ENCODE measurements around the gene MAN2A1. TPM values are rescaled to one million over a fixed set of nuclear protein-coding genes. Genes with fewer than 3 reads are reported as not detected.

MAN2A1 gene
- total RNA-seq, 1 donor from 2014 or later = 33.3 TPM

GRCh38 chr5:109784687-109785086 lies 95.0 kb downstream of the MAN2A1 start:
- Mint-ChIP-seq H3K27ac (no peak overlapping the region), H3K27me3 (ENCODE audit: low read depth) (no peaks in the 10 kb centered on the region), H3K9me3 (no peaks in the 10 kb centered on the region), H3K4me1 (ENCODE audit: low read depth) (peaks cover 12% of the 10 kb centered on the region), H3K36me3 (ENCODE audit: low read depth) (peaks cover 37% of the 10 kb centered on the region), H3K4me3 (ENCODE audit: low read depth) (no peak overlapping the region)
- intact Hi-C loops (cut with micrococcal nuclease) = no loop called here
- DNase-seq (ENCODE audit: low spot score) = no peak

GRCh38 chr5:109786206-109786855 lies 96.6 kb downstream of the MAN2A1 start:
- intact Hi-C loops (cut with micrococcal nuclease) = no loop called here
- H3K9me3 Mint-ChIP-seq = no peaks in the 10 kb centered on the region
- H3K4me1 Mint-ChIP-seq (ENCODE audit: low read depth) = peaks cover 12% of the 10 kb centered on the region
- no peaks in the 10 kb centered on the region for H3K27me3 Mint-ChIP-seq (ENCODE audit: low read depth)
- H3K27ac Mint-ChIP-seq = no peak overlapping the region
- H3K36me3 Mint-ChIP-seq (ENCODE audit: low read depth) = peaks cover 45% of the 10 kb centered on the region
- no peak for DNase-seq (ENCODE audit: low spot score)
- no peak overlapping the region for H3K4me3 Mint-ChIP-seq (ENCODE audit: low read depth)

GRCh38 chr5:109788596-109788995 lies 98.9 kb downstream of the MAN2A1 start:
- H3K9me3 Mint-ChIP-seq = peaks cover 6% of the 10 kb centered on the region
- H3K27me3 Mint-ChIP-seq (ENCODE audit: low read depth) = no peaks in the 10 kb centered on the region
- intact Hi-C loops (cut with micrococcal nuclease) = no loop called here
- peak overlapping the region; percentile 65 for H3K27ac Mint-ChIP-seq
- H3K4me1 Mint-ChIP-seq (ENCODE audit: low read depth) = peaks cover 12% of the 10 kb centered on the region
- no peak for DNase-seq (ENCODE audit: low spot score)
- H3K4me3 Mint-ChIP-seq (ENCODE audit: low read depth) = no peak overlapping the region
- peaks cover 53% of the 10 kb centered on the region for H3K36me3 Mint-ChIP-seq (ENCODE audit: low read depth)

DNA sequence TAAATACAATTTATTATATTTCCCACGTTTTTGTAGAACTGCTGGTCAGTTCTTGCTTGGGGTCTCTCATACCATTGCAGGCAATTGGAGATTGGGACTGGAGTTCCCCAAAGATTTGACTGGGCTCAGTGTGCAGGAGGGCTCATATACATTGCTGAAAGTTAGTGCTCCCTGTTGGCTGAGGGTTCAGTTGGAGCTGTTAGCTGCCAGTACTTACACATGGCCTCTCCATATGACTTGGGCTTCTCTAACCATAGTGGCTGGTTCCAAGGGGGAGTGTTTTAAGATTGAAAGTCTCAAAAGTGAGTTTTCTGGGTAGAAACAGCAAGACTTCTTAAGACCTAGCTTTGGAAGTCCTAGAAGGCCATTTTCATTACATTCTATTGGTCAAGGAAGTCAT lies 102.9 kb downstream of the MAN2A1 start:
- Mint-ChIP-seq H3K36me3 (ENCODE audit: low read depth) (peaks cover 50% of the 10 kb centered on the region), H3K27ac (no peak overlapping the region), H3K9me3 (peaks cover 6% of the 10 kb centered on the region), H3K4me3 (ENCODE audit: low read depth) (no peak overlapping the region), H3K27me3 (ENCODE audit: low read depth) (no peaks in the 10 kb centered on the region), H3K4me1 (ENCODE audit: low read depth) (peaks cover 10% of the 10 kb centered on the region)
- DNase-seq (ENCODE audit: low spot score) = no peak
- intact Hi-C loops (cut with micrococcal nuclease) = no loop called here

DNA sequence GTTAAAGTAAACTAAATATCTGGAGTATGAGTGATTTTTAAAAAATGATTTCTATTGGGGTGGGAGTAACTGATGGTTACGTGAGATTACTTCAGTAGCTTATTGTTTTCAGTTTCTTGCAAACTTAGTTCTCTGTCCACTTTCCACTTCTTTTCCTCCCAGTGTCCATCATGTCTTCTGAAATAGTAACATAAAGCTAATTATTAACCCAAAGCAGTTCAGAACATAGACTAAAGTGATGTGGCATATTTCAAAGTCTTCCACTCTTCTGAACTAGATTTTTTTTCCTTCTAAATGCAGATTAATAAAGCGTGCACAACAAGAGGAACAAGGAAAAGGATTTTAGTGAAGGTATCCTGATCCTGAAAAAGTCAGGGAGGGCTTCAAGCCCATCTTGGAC lies 114.1 kb downstream of the MAN2A1 start:
- intact Hi-C loops (cut with micrococcal nuclease) = no loop called here
- DNase-seq (ENCODE audit: low spot score) = no peak
- Mint-ChIP-seq H3K27ac (no peak overlapping the region), H3K9me3 (no peaks in the 10 kb centered on the region), H3K4me3 (ENCODE audit: low read depth) (no peak overlapping the region), H3K27me3 (ENCODE audit: low read depth) (no peaks in the 10 kb centered on the region), H3K36me3 (ENCODE audit: low read depth) (peaks cover 29% of the 10 kb centered on the region), H3K4me1 (ENCODE audit: low read depth) (no peaks in the 10 kb centered on the region)

- H3K4me3 Mint-ChIP-seq (ENCODE audit: low read depth) = no peak overlapping the region
- H3K4me1 Mint-ChIP-seq (ENCODE audit: low read depth) = no peaks in the 10 kb centered on the region
- no peaks in the 10 kb centered on the region for H3K27me3 Mint-ChIP-seq (ENCODE audit: low read depth)
- intact Hi-C loops (cut with micrococcal nuclease) = no loop called here
- no peak for DNase-seq (ENCODE audit: low spot score)
- H3K9me3 Mint-ChIP-seq = no peaks in the 10 kb centered on the region
- H3K36me3 Mint-ChIP-seq (ENCODE audit: low read depth) = peaks cover 28% of the 10 kb centered on the region
- H3K27ac Mint-ChIP-seq = no peak overlapping the region
Observed at GRCh38 chr5:109805472-109805871, 115.7 kb downstream of the MAN2A1 start.

- no peaks in the 10 kb centered on the region for H3K9me3 Mint-ChIP-seq
- peaks cover 30% of the 10 kb centered on the region for H3K36me3 Mint-ChIP-seq (ENCODE audit: low read depth)
- no peak for DNase-seq (ENCODE audit: low spot score)
- no peak overlapping the region for H3K4me3 Mint-ChIP-seq (ENCODE audit: low read depth)
- H3K4me1 Mint-ChIP-seq (ENCODE audit: low read depth) = no peaks in the 10 kb centered on the region
- no peak overlapping the region for H3K27ac Mint-ChIP-seq
- intact Hi-C loops (cut with micrococcal nuclease) = no loop called here
- no peaks in the 10 kb centered on the region for H3K27me3 Mint-ChIP-seq (ENCODE audit: low read depth)
Observed at GRCh38 chr5:109805883-109806282, 116.2 kb downstream of the MAN2A1 start.

- intact Hi-C loops (cut with micrococcal nuclease) = no loop called here
- Mint-ChIP-seq H3K9me3 (no peaks in the 10 kb centered on the region), H3K4me1 (ENCODE audit: low read depth) (no peaks in the 10 kb centered on the region), H3K4me3 (ENCODE audit: low read depth) (no peak overlapping the region), H3K27me3 (ENCODE audit: low read depth) (no peaks in the 10 kb centered on the region), H3K36me3 (ENCODE audit: low read depth) (peaks cover 29% of the 10 kb centered on the region), H3K27ac (no peak overlapping the region)
- DNase-seq (ENCODE audit: low spot score) = no peak
Observed at GRCh38 chr5:109812698-109813097, 123.0 kb downstream of the MAN2A1 start.

DNA sequence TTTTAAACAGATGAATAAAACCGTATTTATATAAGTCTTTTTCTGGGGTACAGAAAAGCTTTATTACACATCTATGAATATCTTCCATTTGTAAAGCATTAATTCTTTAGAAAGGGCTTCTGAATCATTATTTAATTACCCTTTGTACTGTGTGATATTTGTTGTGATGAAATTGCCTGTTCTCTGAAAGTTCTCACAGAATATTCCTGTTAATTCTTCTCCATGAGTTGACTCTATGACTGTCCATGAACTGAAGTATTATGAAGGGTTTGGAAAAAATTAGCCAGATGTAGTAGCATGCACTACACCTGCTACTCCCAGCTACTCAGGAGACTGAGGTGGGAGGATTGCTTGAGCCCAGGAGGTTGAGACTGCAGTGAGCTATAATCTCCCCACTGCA lies 127.0 kb downstream of the MAN2A1 start:
- H3K9me3 Mint-ChIP-seq = no peaks in the 10 kb centered on the region
- H3K36me3 Mint-ChIP-seq (ENCODE audit: low read depth) = peaks cover 29% of the 10 kb centered on the region
- no peaks in the 10 kb centered on the region for H3K4me1 Mint-ChIP-seq (ENCODE audit: low read depth)
- H3K27ac Mint-ChIP-seq = no peak overlapping the region
- no peaks in the 10 kb centered on the region for H3K27me3 Mint-ChIP-seq (ENCODE audit: low read depth)
- no peak overlapping the region for H3K4me3 Mint-ChIP-seq (ENCODE audit: low read depth)
- no peak for DNase-seq (ENCODE audit: low spot score)
- intact Hi-C loops (cut with micrococcal nuclease) = no loop called here

GRCh38 chr5:109819878-109820277 lies 130.2 kb downstream of the MAN2A1 start:
- Mint-ChIP-seq H3K9me3 (no peaks in the 10 kb centered on the region), H3K36me3 (ENCODE audit: low read depth) (peaks cover 40% of the 10 kb centered on the region), H3K27me3 (ENCODE audit: low read depth) (no peaks in the 10 kb centered on the region), H3K4me1 (ENCODE audit: low read depth) (no peaks in the 10 kb centered on the region), H3K4me3 (ENCODE audit: low read depth) (no peak overlapping the region), H3K27ac (no peak overlapping the region)
- intact Hi-C loops (cut with micrococcal nuclease) = no loop called here
- no peak for DNase-seq (ENCODE audit: low spot score)

DNA sequence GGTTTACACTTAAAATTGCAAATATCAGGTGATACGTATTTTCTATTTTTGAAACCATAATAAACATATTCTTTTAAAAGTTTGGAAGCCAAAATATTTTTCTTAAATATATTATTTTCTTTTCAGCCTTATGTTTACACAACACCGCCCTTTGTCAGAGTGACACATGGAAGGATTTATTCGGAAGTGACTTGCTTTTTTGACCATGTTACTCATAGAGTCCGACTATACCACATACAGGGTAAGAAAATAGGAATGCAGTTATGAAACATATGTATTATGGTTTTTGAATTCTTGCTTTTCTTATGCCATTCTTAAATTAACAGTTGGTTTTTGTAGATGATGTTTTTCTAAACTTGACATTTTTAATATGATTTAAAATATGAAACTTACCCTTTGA lies 133.9 kb downstream of the MAN2A1 start:
- Mint-ChIP-seq H3K27me3 (ENCODE audit: low read depth) (no peaks in the 10 kb centered on the region), H3K36me3 (ENCODE audit: low read depth) (peaks cover 67% of the 10 kb centered on the region), H3K4me3 (ENCODE audit: low read depth) (no peak overlapping the region), H3K4me1 (ENCODE audit: low read depth) (no peaks in the 10 kb centered on the region), H3K9me3 (no peaks in the 10 kb centered on the region), H3K27ac (no peak overlapping the region)
- no peak for DNase-seq (ENCODE audit: low spot score)
- intact Hi-C loops (cut with micrococcal nuclease) = no loop called here

DNA sequence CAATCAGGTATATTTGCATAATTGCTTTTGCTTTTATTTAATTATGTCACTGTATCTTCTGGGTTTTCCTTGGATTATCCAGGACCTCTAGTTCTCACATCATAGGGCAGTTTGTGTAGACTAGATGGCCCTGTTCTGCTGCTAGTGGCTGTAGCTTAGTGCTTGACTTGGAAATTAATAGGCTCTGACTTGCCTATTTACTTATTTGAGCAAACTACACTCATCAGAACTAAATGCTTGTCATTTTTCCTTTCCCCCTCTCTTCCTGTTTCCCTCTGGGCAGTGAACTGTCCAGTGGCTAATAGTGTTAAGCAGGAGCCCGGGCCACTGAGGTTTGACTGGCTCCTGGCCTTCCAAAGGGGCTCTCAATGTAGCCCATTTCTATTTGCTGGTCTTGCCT lies 135.7 kb downstream of the MAN2A1 start:
- H3K9me3 Mint-ChIP-seq = no peaks in the 10 kb centered on the region
- H3K36me3 Mint-ChIP-seq (ENCODE audit: low read depth) = peaks cover 65% of the 10 kb centered on the region
- no peaks in the 10 kb centered on the region for H3K4me1 Mint-ChIP-seq (ENCODE audit: low read depth)
- H3K4me3 Mint-ChIP-seq (ENCODE audit: low read depth) = no peak overlapping the region
- H3K27me3 Mint-ChIP-seq (ENCODE audit: low read depth) = no peaks in the 10 kb centered on the region
- DNase-seq (ENCODE audit: low spot score) = no peak
- intact Hi-C loops (cut with micrococcal nuclease) = no loop called here
- no peak overlapping the region for H3K27ac Mint-ChIP-seq

- Mint-ChIP-seq H3K4me1 (ENCODE audit: low read depth) (no peaks in the 10 kb centered on the region), H3K4me3 (ENCODE audit: low read depth) (no peak overlapping the region), H3K36me3 (ENCODE audit: low read depth) (peaks cover 65% of the 10 kb centered on the region), H3K27me3 (ENCODE audit: low read depth) (no peaks in the 10 kb centered on the region), H3K27ac (no peak overlapping the region), H3K9me3 (no peaks in the 10 kb centered on the region)
- intact Hi-C loops (cut with micrococcal nuclease) = no loop called here
- DNase-seq (ENCODE audit: low spot score) = no peak
Observed at GRCh38 chr5:109826426-109826825, 136.7 kb downstream of the MAN2A1 start.

GRCh38 chr5:109829331-109829730 lies 139.6 kb downstream of the MAN2A1 start:
- Mint-ChIP-seq H3K36me3 (ENCODE audit: low read depth) (peaks cover 62% of the 10 kb centered on the region), H3K27ac (no peak overlapping the region), H3K9me3 (peaks cover 3% of the 10 kb centered on the region), H3K4me3 (ENCODE audit: low read depth) (no peak overlapping the region), H3K4me1 (ENCODE audit: low read depth) (no peaks in the 10 kb centered on the region), H3K27me3 (ENCODE audit: low read depth) (no peaks in the 10 kb centered on the region)
- intact Hi-C loops (cut with micrococcal nuclease) = no loop called here
- DNase-seq (ENCODE audit: low spot score) = no peak
